ENCODE measurements around the gene CCDC137.

The CCDC137 gene

GRCh38 chr17:81715872-81716673 lies 49.5 kb downstream of the CCDC137 start:
- DNase-seq (ENCODE audit: low read depth): no peak

DNA sequence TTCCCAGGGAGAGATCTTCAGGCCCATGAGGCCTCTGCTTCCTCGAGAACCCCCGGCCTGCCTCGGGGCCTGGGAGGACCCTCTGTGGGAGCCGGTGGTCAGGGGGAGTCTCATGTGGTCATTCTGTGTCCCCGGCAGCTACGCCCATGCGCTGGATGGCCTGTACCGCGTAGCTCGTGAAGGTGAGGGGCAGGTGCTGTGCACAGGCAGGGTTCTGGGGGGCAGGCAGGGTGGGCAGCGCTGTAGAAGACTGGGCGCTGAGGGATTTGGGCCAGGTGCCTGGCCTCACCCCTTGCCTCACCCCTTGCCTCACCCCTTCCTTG lies 50.1 kb downstream of the CCDC137 start:
- no peak for DNase-seq (ENCODE audit: low read depth)

DNA sequence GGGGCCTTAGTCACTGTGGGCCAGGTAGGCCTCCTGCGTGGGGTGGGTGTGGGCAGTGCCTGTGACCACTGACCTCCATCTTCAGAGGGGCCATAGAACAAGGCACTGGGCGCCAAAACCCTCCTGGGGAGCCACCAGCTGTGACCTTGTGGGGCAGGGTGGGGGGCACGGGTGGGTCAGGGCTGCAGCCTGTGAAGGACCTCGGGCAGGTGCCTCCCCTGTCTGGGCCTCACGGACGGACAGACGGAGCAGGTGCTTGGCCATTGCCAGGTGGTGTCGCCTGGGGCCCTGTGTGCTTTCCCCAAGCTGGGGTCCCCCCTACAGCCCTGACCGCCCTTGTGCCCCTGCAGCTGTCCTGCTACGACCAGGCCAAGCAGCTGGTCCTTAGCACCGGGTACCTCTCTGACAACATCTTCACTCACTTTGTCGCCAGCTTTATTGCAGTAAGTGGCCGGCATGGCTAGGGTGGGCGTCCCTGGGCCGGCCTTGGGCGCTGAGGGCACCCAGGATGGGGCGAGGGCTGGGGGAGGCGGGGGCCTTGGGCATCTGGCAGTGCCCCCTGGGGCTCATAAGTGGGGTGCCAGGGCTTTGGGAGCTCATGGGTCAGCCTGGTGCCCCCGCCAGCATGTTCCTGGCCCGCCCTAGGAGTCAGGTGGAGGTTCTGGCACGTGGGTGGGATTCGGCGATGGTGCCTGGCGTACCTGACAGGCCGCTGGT lies 50.7 kb downstream of the CCDC137 start:
- DNase-seq (ENCODE audit: low read depth): no peak

DNA sequence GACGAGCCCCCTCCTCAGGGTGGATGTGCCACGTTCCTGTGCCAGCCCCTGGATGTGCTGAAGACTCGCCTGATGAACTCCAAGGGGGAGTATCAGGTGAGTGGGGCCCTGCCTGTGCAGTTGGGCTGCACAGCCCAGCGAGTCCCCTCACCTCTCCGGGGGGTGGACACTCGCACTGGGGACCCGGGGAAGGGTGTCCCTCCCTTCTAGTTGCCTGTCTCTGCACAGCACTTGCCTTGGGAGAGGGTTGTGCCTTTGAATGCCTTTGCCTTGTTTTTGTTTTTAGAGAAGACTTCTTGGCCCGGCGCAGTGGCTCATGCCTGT lies 51.2 kb downstream of the CCDC137 start:
- no peak for DNase-seq (ENCODE audit: low read depth)

- DNase-seq (ENCODE audit: low read depth): no peak
Observed at GRCh38 chr17:81719410-81720266, 53.1 kb downstream of the CCDC137 start.

DNA sequence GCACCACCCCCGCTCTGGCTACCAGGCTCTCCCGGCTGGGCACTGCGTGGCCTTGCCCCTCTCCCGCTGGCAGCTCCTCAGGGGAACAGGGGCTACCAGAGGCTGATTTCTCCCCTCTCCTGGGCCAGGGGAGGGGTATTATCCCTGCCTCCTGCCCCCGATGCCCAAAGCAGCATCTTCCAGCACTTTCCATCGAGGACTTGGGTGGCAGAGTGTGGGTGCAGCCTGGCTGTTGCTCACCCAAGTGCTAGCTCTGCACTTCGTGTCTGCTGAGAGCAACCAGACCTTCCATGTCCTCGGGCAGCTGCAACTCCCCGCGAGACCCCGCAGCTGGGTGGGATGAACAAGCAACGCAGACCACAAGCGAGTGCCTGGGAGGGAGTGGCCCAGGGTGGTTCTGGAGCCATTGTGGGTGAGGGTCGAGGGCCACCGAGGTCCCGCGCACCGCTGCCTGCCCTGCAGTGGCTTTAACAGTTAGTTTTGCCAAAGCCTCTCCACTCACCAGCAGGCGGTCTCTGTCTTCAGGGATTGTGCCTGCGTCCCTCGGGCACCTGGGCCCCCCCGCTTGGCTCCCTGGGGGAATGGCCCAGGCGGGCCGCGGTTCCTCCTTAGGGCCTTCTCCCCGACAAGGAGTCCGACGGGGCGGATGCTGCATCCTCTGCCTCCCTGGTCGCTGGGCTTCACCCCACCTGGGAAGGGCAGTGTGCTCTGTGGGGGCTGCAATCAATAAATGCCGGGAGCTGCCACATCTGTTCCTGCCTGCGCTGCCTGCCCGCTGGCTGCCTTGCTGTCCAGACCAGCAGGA lies 53.9 kb downstream of the CCDC137 start:
- DNase-seq (ENCODE audit: low read depth): no peak

GRCh38 chr17:81722184-81723120 lies 55.9 kb downstream of the CCDC137 start:
- DNase-seq (ENCODE audit: low read depth): peak; percentile 40
